ENCODE results near the gene SLC25A31. TPM values are rescaled to one million over a fixed set of nuclear protein-coding genes. Genes with fewer than 3 reads are reported as not detected.

The SLC25A31 gene
- total and polyA plus RNA-seq, 2 of the 13 experiments (the other 11 are each of a cell fraction or from before 2014, with no cell fraction given), result 0.04 TPM; not detected in 1

DNA sequence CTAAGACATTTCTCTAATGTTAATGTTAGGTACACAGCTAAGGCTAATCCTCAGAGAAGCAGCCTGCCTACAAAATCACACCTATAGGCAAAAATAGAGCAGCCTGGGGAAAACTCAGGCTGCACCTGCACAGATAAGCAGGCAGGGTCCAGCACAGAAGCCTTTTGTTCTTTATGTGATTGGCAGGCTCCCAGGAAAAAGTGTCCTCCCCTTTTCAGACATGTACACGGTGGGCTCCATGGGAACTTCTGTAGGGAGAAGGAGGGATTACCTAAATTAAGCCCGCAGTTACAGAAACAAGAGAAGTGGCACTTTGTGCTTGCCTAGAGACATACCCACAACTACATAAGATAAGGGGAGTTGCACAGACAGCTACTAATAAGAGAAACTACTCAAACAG is 47.9 kb downstream of the SLC25A31 start:
- BruUV-seq (replicated peaks), result no TSS peak
- FAIRE-seq (peak; percentile 74), ATAC-seq (peak; percentile 24), DNase-seq (ENCODE audit: low spot score) (peak; percentile 71)
- Histone ChIP-seq H3K9me3 (ENCODE audit: low read length) (no peaks in the 10 kb centered on the region), H3K4me2 (ENCODE audit: low read depth, low read length) (peak overlapping the region; percentile 58), H3K9ac (ENCODE audit: insufficient read depth, low read depth, low read length) (no peak overlapping the region), H3K36me3 (replicated peaks in 1 of 2; ENCODE audit: control insufficient read depth in 1 of 2, insufficient read depth in 2 of 2, low read length in 2 of 2) (no peaks in the 10 kb centered on the region), H3K79me2 (ENCODE audit: insufficient read depth, low read length) (no peaks in the 10 kb centered on the region), H3K27me3 (ENCODE audit: control insufficient read depth in 1 of 2, insufficient read depth in 2 of 2, low read length in 2 of 2) (no peaks in the 10 kb centered on the region; a peak in 1 of 5 replicates), H4K20me1 (ENCODE audit: insufficient read depth, low read length) (no peaks in the 10 kb centered on the region), H2AFZ (ENCODE audit: low read length) (peak overlapping the region; percentile 84), H3K4me3 (replicated peaks in 1 of 3; ENCODE audit: insufficient read depth in 1 of 3, low read depth in 2 of 3, low read length in 3 of 3) (peak overlapping the region; percentile 18 to 41 (median 21); a peak in 3 of 6 replicates), H3K27ac (ENCODE audit: extremely low read length, insufficient read depth, low read length) (no peak overlapping the region), H3K4me1 (ENCODE audit: insufficient read depth, low read length) (peaks cover 21% of the 10 kb centered on the region)
- CTCF ChIA-PET (ENCODE audit: low intra/inter-chr PET ratio, low total read pairs), result no interaction called here
- in situ Hi-C loops (cut with HindIII; ENCODE audit: extremely low pct_ligation_motif_present, low pct_unique_long_range_greater_than_20kb), result no loop called here
- WGBS (ENCODE audit: low lambda C conversion rate), result 0% methylated on average over 2 of the region's 2 CpGs
- intact Hi-C loops (cut with micrococcal nuclease; ENCODE audit: unreplicated experiment), result loop anchor here (5.0 kb wide), 1 partner anchor 156 kb away; no protein-coding TSS in a partner anchor
- POLR2A ChIA-PET, result no interaction called here
- TF ChIP-seq, protein P1, sequence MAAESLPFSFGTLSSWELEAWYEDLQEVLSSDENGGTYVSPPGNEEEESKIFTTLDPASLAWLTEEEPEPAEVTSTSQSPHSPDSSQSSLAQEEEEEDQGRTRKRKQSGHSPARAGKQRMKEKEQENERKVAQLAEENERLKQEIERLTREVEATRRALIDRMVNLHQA (CRISPR knock-in tag; IDR thresholded peaks at IDR 0.05), result no peak
- TF ChIP-seq, protein P2, sequence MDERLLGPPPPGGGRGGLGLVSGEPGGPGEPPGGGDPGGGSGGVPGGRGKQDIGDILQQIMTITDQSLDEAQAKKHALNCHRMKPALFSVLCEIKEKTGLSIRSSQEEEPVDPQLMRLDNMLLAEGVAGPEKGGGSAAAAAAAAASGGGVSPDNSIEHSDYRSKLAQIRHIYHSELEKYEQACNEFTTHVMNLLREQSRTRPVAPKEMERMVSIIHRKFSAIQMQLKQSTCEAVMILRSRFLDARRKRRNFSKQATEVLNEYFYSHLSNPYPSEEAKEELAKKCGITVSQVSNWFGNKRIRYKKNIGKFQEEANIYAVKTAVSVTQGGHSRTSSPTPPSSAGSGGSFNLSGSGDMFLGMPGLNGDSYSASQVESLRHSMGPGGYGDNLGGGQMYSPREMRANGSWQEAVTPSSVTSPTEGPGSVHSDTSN (CRISPR knock-in tag; IDR thresholded peaks at IDR 0.05), result peak; percentile 75

DNA sequence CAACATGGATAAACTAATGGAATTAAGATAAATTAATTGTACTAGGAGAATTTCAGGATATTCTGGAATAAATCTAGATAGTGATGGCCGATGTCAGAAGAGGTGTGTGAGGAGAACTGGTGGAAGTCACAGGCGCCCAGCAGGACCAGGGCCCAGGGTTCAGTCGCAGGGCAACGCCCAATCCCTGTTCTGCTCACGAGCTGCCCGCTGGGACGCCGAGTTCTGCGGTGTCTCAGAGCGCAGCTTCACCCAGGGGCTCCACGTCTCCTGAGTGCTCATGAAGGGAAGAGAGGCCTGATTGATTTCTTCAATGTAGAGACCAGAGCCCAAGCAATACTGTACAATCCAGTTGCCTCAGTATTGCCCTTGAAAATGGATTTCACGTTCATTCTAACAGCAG is 50.4 kb downstream of the SLC25A31 start:
- no TSS peak for BruUV-seq (replicated peaks)
- peaks cover 33% of the 10 kb centered on the region for H3K4me1 ChIP-seq (ENCODE audit: insufficient read depth, low read length)
- H3K27me3 ChIP-seq (ENCODE audit: control insufficient read depth in 1 of 2, insufficient read depth in 2 of 2, low read length in 2 of 2), result no peaks in the 10 kb centered on the region; a peak in 1 of 5 replicates
- intact Hi-C loops (cut with micrococcal nuclease; ENCODE audit: unreplicated experiment), result loop anchor here (10.0 kb wide), 2 partner anchors 104 to 184 kb away; partner anchors contain the start of genes ABHD18, MFSD8 and PLK4
- no peak overlapping the region for H2AFZ ChIP-seq (ENCODE audit: low read length)
- WGBS (ENCODE audit: low lambda C conversion rate), result 87% methylated on average over 12 of the region's 12 CpGs
- ChIA-PET POLR2A (no interaction called here), CTCF (ENCODE audit: low intra/inter-chr PET ratio, low total read pairs) (no interaction called here)
- no peaks in the 10 kb centered on the region for H4K20me1 ChIP-seq (ENCODE audit: insufficient read depth, low read length)
- no peak for TF ChIP-seq BCL6 (CRISPR knock-in tag; IDR thresholded peaks at IDR 0.05)
- DNase-seq (ENCODE audit: low spot score) (no peak), ATAC-seq (no peak), FAIRE-seq (no peak)
- peaks cover 22% of the 10 kb centered on the region for H3K79me2 ChIP-seq (ENCODE audit: insufficient read depth, low read length)
- H3K36me3 ChIP-seq (replicated peaks in 1 of 2; ENCODE audit: control insufficient read depth in 1 of 2, insufficient read depth in 2 of 2, low read length in 2 of 2), result no peaks in the 10 kb centered on the region
- no peaks in the 10 kb centered on the region for H3K9me3 ChIP-seq (ENCODE audit: low read length)
- H3K27ac ChIP-seq (ENCODE audit: extremely low read length, insufficient read depth, low read length), result no peak overlapping the region
- H3K9ac ChIP-seq (ENCODE audit: insufficient read depth, low read depth, low read length), result no peak overlapping the region
- no peak overlapping the region for H3K4me2 ChIP-seq (ENCODE audit: low read depth, low read length)
- in situ Hi-C loops (cut with HindIII; ENCODE audit: extremely low pct_ligation_motif_present, low pct_unique_long_range_greater_than_20kb), result no loop called here
- no peak overlapping the region for H3K4me3 ChIP-seq (replicated peaks in 1 of 3; ENCODE audit: insufficient read depth in 1 of 3, low read depth in 2 of 3, low read length in 3 of 3)

Measured in HepG2 (cell line).